ENCODE measurements around the gene TENM4. TPM values are rescaled to one million over a fixed set of nuclear protein-coding genes. Genes with fewer than 3 reads are reported as not detected.

The TENM4 gene
- polyA plus RNA-seq, 2 of the 4 experiments (the other 2 are of a cell fraction), result 0.06 to 0.31 TPM

DNA sequence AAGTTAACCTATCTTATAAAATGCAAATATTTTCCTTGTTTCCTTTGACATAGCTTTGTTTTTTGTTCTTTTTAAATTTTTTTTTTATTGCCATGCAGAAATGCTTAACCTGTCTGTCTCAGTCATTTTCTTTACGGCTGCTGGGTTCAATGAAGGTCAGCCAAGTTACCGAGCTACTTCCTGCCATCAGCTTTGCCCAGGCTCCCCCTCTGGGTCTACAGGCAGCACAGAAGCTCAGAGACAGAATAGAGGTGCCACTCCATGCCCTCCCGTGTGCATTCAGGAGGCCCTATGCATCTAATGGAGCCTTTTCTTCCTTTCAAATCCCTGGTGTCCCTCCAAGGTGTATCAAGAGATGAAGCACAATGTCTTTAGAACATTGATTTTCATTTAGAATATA, 455.2 kb downstream of the TENM4 start:
- no peaks in the 10 kb centered on the region for H3K4me1 ChIP-seq

DNA sequence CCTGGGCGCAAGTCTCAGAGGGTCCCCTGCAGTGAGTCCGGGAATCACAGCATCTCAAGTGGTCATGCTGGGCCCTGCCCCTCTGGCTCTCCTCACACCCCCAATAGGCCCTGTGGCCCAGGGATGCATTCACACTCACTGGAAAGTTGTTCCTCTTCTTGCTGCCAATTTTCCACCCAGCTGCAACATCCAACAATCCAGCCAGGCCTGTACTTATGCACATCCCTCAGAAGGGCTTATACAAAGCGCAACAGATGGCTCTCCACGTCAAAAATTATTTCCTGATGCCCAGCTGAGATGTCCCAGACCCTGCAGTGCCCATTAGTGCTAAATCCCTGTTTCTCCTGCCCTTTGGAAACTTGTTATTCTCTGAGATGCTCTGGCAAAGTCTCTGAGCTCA, 458.4 kb downstream of the TENM4 start:
- ATAC-seq (no peak), DNase-seq (ENCODE audit: low read depth in 1 of 2, low spot score in 1 of 2) (no peak), FAIRE-seq (no peak)
- TF ChIP-seq HOXA7 (CRISPR knock-in tag; IDR thresholded peaks at IDR 0.05) (no peak), JUN (IDR thresholded peaks at IDR 0.05) (no peak), SREBF2 (IDR thresholded peaks at IDR 0.05) (no peak), FOXS1 (CRISPR knock-in tag; IDR thresholded peaks at IDR 0.05) (no peak), HEYL (CRISPR knock-in tag; IDR thresholded peaks at IDR 0.05) (no peak), RARB (CRISPR knock-in tag; IDR thresholded peaks at IDR 0.05) (no peak), ZNF302 (CRISPR knock-in tag; IDR thresholded peaks at IDR 0.05) (no peak), POLR2AphosphoS2 (conservative IDR thresholded peaks at IDR 0.05; ENCODE audit: low read length) (no peak), NFE2L2 (conservative IDR thresholded peaks at IDR 0.05; ENCODE audit: low read length) (no peak), RAD21 (conservative IDR thresholded peaks at IDR 0.05 in 1 of 2, IDR thresholded peaks at IDR 0.05 in 1 of 2) (no peak), FOSB (CRISPR knock-in tag; IDR thresholded peaks at IDR 0.05) (no peak), FOSL2 (IDR thresholded peaks at IDR 0.05) (no peak), FOSL2 (CRISPR knock-in tag; IDR thresholded peaks at IDR 0.05) (no peak), ZSCAN20 (CRISPR knock-in tag; IDR thresholded peaks at IDR 0.05) (no peak)
- TF ChIP-seq, protein P1, sequence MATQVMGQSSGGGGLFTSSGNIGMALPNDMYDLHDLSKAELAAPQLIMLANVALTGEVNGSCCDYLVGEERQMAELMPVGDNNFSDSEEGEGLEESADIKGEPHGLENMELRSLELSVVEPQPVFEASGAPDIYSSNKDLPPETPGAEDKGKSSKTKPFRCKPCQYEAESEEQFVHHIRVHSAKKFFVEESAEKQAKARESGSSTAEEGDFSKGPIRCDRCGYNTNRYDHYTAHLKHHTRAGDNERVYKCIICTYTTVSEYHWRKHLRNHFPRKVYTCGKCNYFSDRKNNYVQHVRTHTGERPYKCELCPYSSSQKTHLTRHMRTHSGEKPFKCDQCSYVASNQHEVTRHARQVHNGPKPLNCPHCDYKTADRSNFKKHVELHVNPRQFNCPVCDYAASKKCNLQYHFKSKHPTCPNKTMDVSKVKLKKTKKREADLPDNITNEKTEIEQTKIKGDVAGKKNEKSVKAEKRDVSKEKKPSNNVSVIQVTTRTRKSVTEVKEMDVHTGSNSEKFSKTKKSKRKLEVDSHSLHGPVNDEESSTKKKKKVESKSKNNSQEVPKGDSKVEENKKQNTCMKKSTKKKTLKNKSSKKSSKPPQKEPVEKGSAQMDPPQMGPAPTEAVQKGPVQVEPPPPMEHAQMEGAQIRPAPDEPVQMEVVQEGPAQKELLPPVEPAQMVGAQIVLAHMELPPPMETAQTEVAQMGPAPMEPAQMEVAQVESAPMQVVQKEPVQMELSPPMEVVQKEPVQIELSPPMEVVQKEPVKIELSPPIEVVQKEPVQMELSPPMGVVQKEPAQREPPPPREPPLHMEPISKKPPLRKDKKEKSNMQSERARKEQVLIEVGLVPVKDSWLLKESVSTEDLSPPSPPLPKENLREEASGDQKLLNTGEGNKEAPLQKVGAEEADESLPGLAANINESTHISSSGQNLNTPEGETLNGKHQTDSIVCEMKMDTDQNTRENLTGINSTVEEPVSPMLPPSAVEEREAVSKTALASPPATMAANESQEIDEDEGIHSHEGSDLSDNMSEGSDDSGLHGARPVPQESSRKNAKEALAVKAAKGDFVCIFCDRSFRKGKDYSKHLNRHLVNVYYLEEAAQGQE (IDR thresholded peaks at IDR 0.05), result no peak
- WGBS (ENCODE audit: missing lambda C conversion rate), result 30% methylated on average over 3 of the region's 4 CpGs
- Histone ChIP-seq H3K4me3 (no peak overlapping the region), H3K9me3 (no peaks in the 10 kb centered on the region), H3K4me2 (no peak overlapping the region), H3K27ac (no peak overlapping the region), H3K4me1 (no peaks in the 10 kb centered on the region)
- ChIA-PET CTCF (no interaction called here), POLR2A (no interaction called here)

More for the DNA sequence above, 455.2 kb downstream of the TENM4 start:
- H3K4me3 ChIP-seq, result no peak overlapping the region
- FAIRE-seq, result no peak
- 22% methylated on average over 3 of the region's 3 CpGs for WGBS (ENCODE audit: missing lambda C conversion rate)
- no peak for DNase-seq (ENCODE audit: low read depth in 1 of 2, low spot score in 1 of 2)
- TF ChIP-seq ZC3H11A (IDR thresholded peaks at IDR 0.05) (no peak), CBX2 (IDR thresholded peaks at IDR 0.05; ENCODE audit: borderline replicate concordance, low read depth) (no peak), POLR2A (IDR thresholded peaks at IDR 0.05; ENCODE audit: low read length) (no peak), NR3C1 (IDR thresholded peaks at IDR 0.05) (no peak), ESRRA (IDR thresholded peaks at IDR 0.05; ENCODE audit: borderline replicate concordance, low read length) (no peak), POLR2AphosphoS2 (conservative IDR thresholded peaks at IDR 0.05; ENCODE audit: low read length) (no peak), RARB (CRISPR knock-in tag; IDR thresholded peaks at IDR 0.05) (no peak), RCOR1 (IDR thresholded peaks at IDR 0.05; ENCODE audit: low read depth, low read length) (no peak), FOSL2 (IDR thresholded peaks at IDR 0.05) (no peak), FOSL2 (CRISPR knock-in tag; IDR thresholded peaks at IDR 0.05) (no peak), JUNB (IDR thresholded peaks at IDR 0.05) (no peak), EHF (CRISPR knock-in tag; IDR thresholded peaks at IDR 0.05) (no peak)
- CTCF ChIA-PET, result interaction anchor here (0.9 to 1.0 kb wide), 2 partner anchors 13 to 341 kb away, joined by 3 read pairs; no protein-coding TSS in a partner anchor
- no peak for ATAC-seq
- H3K27ac ChIP-seq, result no peak overlapping the region
- POLR2A ChIA-PET, result no interaction called here
- H3K9me3 ChIP-seq, result no peaks in the 10 kb centered on the region
- no peak overlapping the region for H3K4me2 ChIP-seq

DNA sequence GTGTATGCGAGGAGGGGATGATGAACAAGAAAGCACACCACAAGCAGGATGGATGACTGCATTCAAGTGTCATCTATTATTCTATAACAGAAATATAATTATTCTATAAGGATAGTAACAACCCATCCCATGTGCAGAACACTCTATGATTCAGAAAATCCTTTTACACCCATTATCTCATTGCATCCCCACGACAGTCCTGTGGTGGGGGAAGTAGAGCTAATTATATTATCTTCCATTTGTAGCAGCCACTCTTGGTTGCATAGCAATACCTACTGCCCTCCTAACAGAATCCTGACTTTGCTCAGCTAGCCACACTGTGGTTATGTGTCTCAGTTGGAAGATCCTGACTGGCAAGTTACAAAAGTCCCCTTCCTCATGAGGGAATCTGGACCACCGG, 459.7 kb downstream of the TENM4 start:
- no peak for ATAC-seq
- 5% methylated on average over 3 of the region's 3 CpGs for WGBS (ENCODE audit: missing lambda C conversion rate)
- POLR2A ChIA-PET, result no interaction called here
- DNase-seq (ENCODE audit: low read depth in 1 of 2, low spot score in 1 of 2), result no peak
- Histone ChIP-seq H3K4me1 (no peaks in the 10 kb centered on the region), H3K27ac (no peak overlapping the region), H3K9me3 (no peaks in the 10 kb centered on the region), H3K4me2 (no peak overlapping the region), H3K4me3 (no peak overlapping the region)
- no peak for TF ChIP-seq CEBPB (IDR thresholded peaks at IDR 0.05)
- TF ChIP-seq RAD21 (conservative IDR thresholded peaks at IDR 0.05 in 1 of 2, IDR thresholded peaks at IDR 0.05 in 1 of 2), result no peak
- TF ChIP-seq RNF2 (IDR thresholded peaks at IDR 0.05; ENCODE audit: borderline replicate concordance, low read depth), result no peak
- no peak for TF ChIP-seq ZC3H11A (IDR thresholded peaks at IDR 0.05)
- no peak for TF ChIP-seq GATA3 (IDR thresholded peaks at IDR 0.05; ENCODE audit: borderline replicate concordance)
- TF ChIP-seq ZFP36 (IDR thresholded peaks at IDR 0.05; ENCODE audit: borderline replicate concordance, partially characterized antibody), result no peak
- no peak for TF ChIP-seq HDAC2 (IDR thresholded peaks at IDR 0.05)
- TF ChIP-seq NR3C1 (IDR thresholded peaks at IDR 0.05), result no peak
- TF ChIP-seq, protein P2, sequence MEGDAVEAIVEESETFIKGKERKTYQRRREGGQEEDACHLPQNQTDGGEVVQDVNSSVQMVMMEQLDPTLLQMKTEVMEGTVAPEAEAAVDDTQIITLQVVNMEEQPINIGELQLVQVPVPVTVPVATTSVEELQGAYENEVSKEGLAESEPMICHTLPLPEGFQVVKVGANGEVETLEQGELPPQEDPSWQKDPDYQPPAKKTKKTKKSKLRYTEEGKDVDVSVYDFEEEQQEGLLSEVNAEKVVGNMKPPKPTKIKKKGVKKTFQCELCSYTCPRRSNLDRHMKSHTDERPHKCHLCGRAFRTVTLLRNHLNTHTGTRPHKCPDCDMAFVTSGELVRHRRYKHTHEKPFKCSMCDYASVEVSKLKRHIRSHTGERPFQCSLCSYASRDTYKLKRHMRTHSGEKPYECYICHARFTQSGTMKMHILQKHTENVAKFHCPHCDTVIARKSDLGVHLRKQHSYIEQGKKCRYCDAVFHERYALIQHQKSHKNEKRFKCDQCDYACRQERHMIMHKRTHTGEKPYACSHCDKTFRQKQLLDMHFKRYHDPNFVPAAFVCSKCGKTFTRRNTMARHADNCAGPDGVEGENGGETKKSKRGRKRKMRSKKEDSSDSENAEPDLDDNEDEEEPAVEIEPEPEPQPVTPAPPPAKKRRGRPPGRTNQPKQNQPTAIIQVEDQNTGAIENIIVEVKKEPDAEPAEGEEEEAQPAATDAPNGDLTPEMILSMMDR (IDR thresholded peaks at IDR 0.05), result no peak
- no peak for TF ChIP-seq FOSB (CRISPR knock-in tag; IDR thresholded peaks at IDR 0.05)
- TF ChIP-seq NFE2L2 (conservative IDR thresholded peaks at IDR 0.05; ENCODE audit: low read length), result no peak
- CTCF ChIA-PET, result interaction anchor here (1.2 kb wide), 1 partner anchor 149 kb away, joined by 3 read pairs; no protein-coding TSS in a partner anchor
- no peak for FAIRE-seq
